Memory B cell (primary cell): ENCODE measurements around the gene DVL2.

Experiments
- ATAC-seq: fragments of 150-1000 bp; cut with Tn5 transposase; 2 replicates; pipeline ENCODE4 v1.10.0; 2021; ENCODE audit warnings: low read depth, mild to moderate bottlenecking, moderate library complexity
- DNase-seq, 2 donors: peaks; one replicate each; pipeline ENCODE4 v3.0.0; 2022; ENCODE audit warnings: low spot score in 2 of 2
- H3K27ac Mint-ChIP-seq: one replicate; pipeline ENCODE4 v1.8.0; 2022; ENCODE audit warnings: mild to moderate bottlenecking, moderate library complexity, mixed read lengths
- H3K27me3 Mint-ChIP-seq: one replicate; pipeline ENCODE4 v1.8.0; 2022; ENCODE audit warnings: mixed read lengths
- H3K36me3 Mint-ChIP-seq: one replicate; pipeline ENCODE4 v1.8.0; 2022; ENCODE audit warnings: mild to moderate bottlenecking, mixed read lengths
- H3K4me1 Mint-ChIP-seq: one replicate; pipeline ENCODE4 v1.8.0; 2022; ENCODE audit warnings: mixed read lengths
- H3K4me3 Mint-ChIP-seq: one replicate; pipeline ENCODE4 v1.8.0; 2022; ENCODE audit warnings: mild to moderate bottlenecking, moderate library complexity, mixed read lengths
- H3K9me3 Mint-ChIP-seq: one replicate; pipeline ENCODE4 v1.8.0; 2022; ENCODE audit warnings: mixed read lengths

The DVL2 gene

GRCh38 chr17:7177191-7177953 is 56.9 kb downstream of the DVL2 start:
- Mint-ChIP-seq H3K27me3 (peaks cover 4% of the 10 kb centered on the region), H3K27ac (no peak overlapping the region), H3K9me3 (no peaks in the 10 kb centered on the region), H3K4me3 (no peak overlapping the region), H3K36me3 (no peaks in the 10 kb centered on the region), H3K4me1 (no peaks in the 10 kb centered on the region)
- DNase-seq: peak; percentile 62 to 65
- ATAC-seq: peak; percentile 81

- Mint-ChIP-seq H3K4me1 (no peaks in the 10 kb centered on the region), H3K36me3 (no peaks in the 10 kb centered on the region), H3K9me3 (no peaks in the 10 kb centered on the region), H3K27me3 (peaks cover 4% of the 10 kb centered on the region), H3K27ac (no peak overlapping the region), H3K4me3 (no peak overlapping the region)
- ATAC-seq (no peak), DNase-seq (no peak)
Measured at GRCh38 chr17:7176841-7177190, 57.5 kb downstream of the DVL2 start.

- Mint-ChIP-seq H3K9me3 (no peaks in the 10 kb centered on the region), H3K27me3 (peaks cover 4% of the 10 kb centered on the region), H3K27ac (no peak overlapping the region), H3K4me3 (no peak overlapping the region), H3K4me1 (no peaks in the 10 kb centered on the region), H3K36me3 (no peaks in the 10 kb centered on the region)
- ATAC-seq: no peak
- DNase-seq: no peak
Measured at GRCh38 chr17:7176107-7176840, 58.0 kb downstream of the DVL2 start.
